ENCODE measurements around the gene THEMIS.

The THEMIS gene

GRCh38 chr6:127900935-127901334 lies at the start of gene THEMIS:
Gene THEMIS, minus strand, starts transcription at chr6:127901058. Its CDS starts 126 bp downstream, at chr6:127900932.
- no peaks in the 10 kb centered on the region for H3K9me3 ChIP-seq (ENCODE audit: low read length)
- H4K20me1 ChIP-seq (ENCODE audit: insufficient read depth, low read length), result no peaks in the 10 kb centered on the region
- no peaks in the 10 kb centered on the region for H3K27me3 ChIP-seq (ENCODE audit: insufficient read depth, low read length)
- TF ChIP-seq CTCF (IDR thresholded peaks at IDR 0.05; ENCODE audit: low read length) (no peak), EZH2 (IDR thresholded peaks at IDR 0.05; ENCODE audit: borderline replicate concordance, low read length) (no peak)
- H3K79me2 ChIP-seq (ENCODE audit: insufficient read depth, low read length), result no peaks in the 10 kb centered on the region
- no peak within 1 kb of the TSS for H3K9ac ChIP-seq (ENCODE audit: low read length)
- H3K4me3 ChIP-seq (ENCODE audit: low read depth, low read length, poor library complexity, severe bottlenecking), result no peak within 1 kb of the TSS
- H3F3A ChIP-seq (ENCODE audit: insufficient read depth, low read length), result no peaks in the 10 kb centered on the region
- no peaks in the 10 kb centered on the region for H3K4me1 ChIP-seq (ENCODE audit: insufficient read depth, low read length, severe bottlenecking)
- H2AFZ ChIP-seq (ENCODE audit: low read length), result no peak within 1 kb of the TSS
- H3K36me3 ChIP-seq (ENCODE audit: insufficient read depth, low read length), result no peaks in the 10 kb centered on the region
- no peak within 1 kb of the TSS for H3K4me2 ChIP-seq (ENCODE audit: low read length)
- no peak within 1 kb of the TSS for H3K27ac ChIP-seq (ENCODE audit: low read depth, low read length, poor library complexity, severe bottlenecking)
- H3K9me2 ChIP-seq (ENCODE audit: low read depth, low read length), result no peaks in the 10 kb centered on the region

GRCh38 chr6:127949251-127949650 lies 48.4 kb upstream of the THEMIS start:
- Histone ChIP-seq H3K4me3 (ENCODE audit: low read depth, low read length, poor library complexity, severe bottlenecking) (no peak overlapping the region), H3K4me2 (ENCODE audit: low read length) (no peak overlapping the region), H3K27me3 (ENCODE audit: insufficient read depth, low read length) (no peaks in the 10 kb centered on the region), H3K4me1 (ENCODE audit: insufficient read depth, low read length, severe bottlenecking) (no peaks in the 10 kb centered on the region), H3K9me2 (ENCODE audit: low read depth, low read length) (no peaks in the 10 kb centered on the region), H3K27ac (ENCODE audit: low read depth, low read length, poor library complexity, severe bottlenecking) (no peak overlapping the region), H3K9me3 (ENCODE audit: low read length) (no peaks in the 10 kb centered on the region), H2AFZ (ENCODE audit: low read length) (no peak overlapping the region), H4K20me1 (ENCODE audit: insufficient read depth, low read length) (no peaks in the 10 kb centered on the region), H3K9ac (ENCODE audit: low read length) (no peak overlapping the region), H3K36me3 (ENCODE audit: insufficient read depth, low read length) (no peaks in the 10 kb centered on the region), H3K79me2 (ENCODE audit: insufficient read depth, low read length) (no peaks in the 10 kb centered on the region), H3F3A (ENCODE audit: insufficient read depth, low read length) (no peaks in the 10 kb centered on the region)
- TF ChIP-seq CTCF (IDR thresholded peaks at IDR 0.05; ENCODE audit: low read length) (no peak), EZH2 (IDR thresholded peaks at IDR 0.05; ENCODE audit: borderline replicate concordance, low read length) (no peak)

GRCh38 chr6:127946388-127946787 lies 45.5 kb upstream of the THEMIS start:
- H3K4me1 ChIP-seq (ENCODE audit: insufficient read depth, low read length, severe bottlenecking), result no peaks in the 10 kb centered on the region
- no peaks in the 10 kb centered on the region for H4K20me1 ChIP-seq (ENCODE audit: insufficient read depth, low read length)
- no peaks in the 10 kb centered on the region for H3K27me3 ChIP-seq (ENCODE audit: insufficient read depth, low read length)
- no peaks in the 10 kb centered on the region for H3K9me2 ChIP-seq (ENCODE audit: low read depth, low read length)
- H2AFZ ChIP-seq (ENCODE audit: low read length), result no peak overlapping the region
- TF ChIP-seq CTCF (IDR thresholded peaks at IDR 0.05; ENCODE audit: low read length), result no peak
- TF ChIP-seq EZH2 (IDR thresholded peaks at IDR 0.05; ENCODE audit: borderline replicate concordance, low read length), result no peak
- no peaks in the 10 kb centered on the region for H3F3A ChIP-seq (ENCODE audit: insufficient read depth, low read length)
- H3K79me2 ChIP-seq (ENCODE audit: insufficient read depth, low read length), result no peaks in the 10 kb centered on the region
- no peak overlapping the region for H3K27ac ChIP-seq (ENCODE audit: low read depth, low read length, poor library complexity, severe bottlenecking)
- H3K4me2 ChIP-seq (ENCODE audit: low read length), result no peak overlapping the region
- no peak overlapping the region for H3K9ac ChIP-seq (ENCODE audit: low read length)
- H3K36me3 ChIP-seq (ENCODE audit: insufficient read depth, low read length), result no peaks in the 10 kb centered on the region
- H3K9me3 ChIP-seq (ENCODE audit: low read length), result no peaks in the 10 kb centered on the region
- H3K4me3 ChIP-seq (ENCODE audit: low read depth, low read length, poor library complexity, severe bottlenecking), result no peak overlapping the region

Measured in OCI-LY1 (cell line).